H9 (cell line): ENCODE data around the gene FEM1B. TPM values are rescaled to one million over a fixed set of nuclear protein-coding genes. Genes with fewer than 3 reads are reported as not detected.
A peak's percentile ranks its signal among the peaks of the same experiment; 100 is the strongest.

Experiments used
- DNase-seq: peaks from one replicate; pipeline ENCODE4 v3.0.0-alpha.2; 2017
- H2AFZ ChIP-seq: one replicate; pipeline ENCODE4 v1.6.1; 2013; ENCODE audit warnings: mild to moderate bottlenecking, low read length, control low read depth, moderate library complexity
- H2AK5ac ChIP-seq: 2 replicates; pipeline ENCODE4 v1.6.1; 2013; ENCODE audit warnings: low read length, control low read depth, mixed read lengths; ENCODE audit not compliant: insufficient read length
- H2BK120ac ChIP-seq: one replicate; pipeline ENCODE4 v1.6.1; 2013; ENCODE audit warnings: low read depth, mild to moderate bottlenecking, low read length, control low read depth, inconsistent platforms; ENCODE audit not compliant: poor library complexity, severe bottlenecking
- H2BK12ac ChIP-seq: 2 replicates; pipeline ENCODE4 v1.6.1; 2013; ENCODE audit warnings: low read length, control low read depth, mixed read lengths, low read depth; ENCODE audit not compliant: insufficient read length
- H2BK15ac ChIP-seq: 2 replicates; pipeline ENCODE4 v1.6.1; 2013; ENCODE audit warnings: low read depth, low read length, control low read depth
- H2BK20ac ChIP-seq: one replicate; pipeline ENCODE4 v1.6.1; 2013; ENCODE audit warnings: low read depth, mild to moderate bottlenecking, low read length, control low read depth, inconsistent platforms; ENCODE audit not compliant: poor library complexity, severe bottlenecking
- H2BK5ac ChIP-seq: 2 replicates; pipeline ENCODE4 v1.6.1; 2013; ENCODE audit warnings: low read length, control low read depth, mixed read lengths; ENCODE audit not compliant: insufficient read length
- H3K14ac ChIP-seq: 2 replicates; pipeline ENCODE4 v1.6.1; 2013; ENCODE audit warnings: low read length, control low read depth; ENCODE audit not compliant: insufficient read depth
- H3K18ac ChIP-seq: 2 replicates; pipeline ENCODE4 v1.6.1; 2013; ENCODE audit warnings: low read depth, mild to moderate bottlenecking, mixed read lengths, low read length, control low read depth; ENCODE audit not compliant: insufficient read length
- H3K23ac ChIP-seq: 2 replicates; pipeline ENCODE4 v1.6.1; 2013; ENCODE audit warnings: low read length, control low read depth, mixed read lengths, low read depth; ENCODE audit not compliant: insufficient read length
- H3K23me2 ChIP-seq: 2 replicates; pipeline ENCODE4 v1.6.1; 2013; ENCODE audit warnings: low read depth, mild to moderate bottlenecking, mixed read lengths, low read length, control low read depth; ENCODE audit not compliant: insufficient read length, poor library complexity, severe bottlenecking
- H3K27ac ChIP-seq: 2 replicates; pipeline ENCODE4 v1.5.1; 2013; ENCODE audit warnings: low read length, control low read depth, mixed read lengths, low read depth; ENCODE audit not compliant: insufficient read length
- H3K27me3 ChIP-seq: 2 replicates; pipeline ENCODE4 v1.6.1; 2013; ENCODE audit warnings: low read length, control low read depth, inconsistent platforms; ENCODE audit not compliant: insufficient read depth
- H3K4ac ChIP-seq: 2 replicates; pipeline ENCODE4 v1.6.1; 2013; ENCODE audit warnings: low read depth, mild to moderate bottlenecking, control low read depth, inconsistent platforms, low read length, moderate library complexity
- H3K4me1 ChIP-seq: 2 replicates; pipeline ENCODE4 v1.6.1; 2013; ENCODE audit warnings: low read length, control low read depth, inconsistent platforms; ENCODE audit not compliant: insufficient read depth
- H3K4me2 ChIP-seq: 2 replicates; pipeline ENCODE4 v1.6.1; 2013; ENCODE audit warnings: low read length, control low read depth, mixed read lengths; ENCODE audit not compliant: insufficient read length, insufficient read depth
- H3K56ac ChIP-seq: 2 replicates; pipeline ENCODE4 v1.6.1; 2013; ENCODE audit warnings: low read depth, mild to moderate bottlenecking, mixed read lengths, low read length, control low read depth; ENCODE audit not compliant: insufficient read length
- H3K79me1 ChIP-seq: 2 replicates; pipeline ENCODE4 v1.6.1; 2013; ENCODE audit warnings: low read depth, mild to moderate bottlenecking, moderate library complexity, low read length, control low read depth, inconsistent platforms; ENCODE audit not compliant: insufficient read depth, poor library complexity, severe bottlenecking
- H3K79me2 ChIP-seq: 2 replicates; pipeline ENCODE4 v1.6.1; 2013; ENCODE audit warnings: low read length, control low read depth, inconsistent platforms; ENCODE audit not compliant: insufficient read depth
- H3K9ac ChIP-seq: 2 replicates; pipeline ENCODE4 v1.6.1; 2013; ENCODE audit warnings: low read length, control low read depth, mixed read lengths; ENCODE audit not compliant: insufficient read length; ENCODE audit errors: extremely low read depth
- H3K9me3 ChIP-seq: one replicate; pipeline ENCODE4 v1.6.1; 2013; ENCODE audit warnings: low read depth, low read length, inconsistent platforms; ENCODE audit not compliant: control insufficient read depth
- H3T11ph ChIP-seq: one replicate; pipeline ENCODE4 v1.6.1; 2013; ENCODE audit warnings: mild to moderate bottlenecking, low read length, control low read depth, inconsistent platforms
- H4K20me1 ChIP-seq: one replicate; pipeline ENCODE4 v1.6.1; 2013; ENCODE audit not compliant: control insufficient read depth, insufficient read length, insufficient read depth
- H4K5ac ChIP-seq: 2 replicates; pipeline ENCODE4 v1.6.1; 2013; ENCODE audit warnings: low read depth, mild to moderate bottlenecking, mixed read lengths, low read length, control low read depth; ENCODE audit not compliant: insufficient read length
- H4K8ac ChIP-seq: replicated peaks from 2 replicates; pipeline ENCODE4 v1.6.1; 2013; ENCODE audit warnings: low read length, control low read depth, mixed read lengths, low read depth; ENCODE audit not compliant: insufficient read length
- H4K91ac ChIP-seq: 2 replicates; pipeline ENCODE4 v1.6.1; 2013; ENCODE audit warnings: low read depth, mild to moderate bottlenecking, moderate library complexity, mixed read lengths, low read length, control low read depth; ENCODE audit not compliant: insufficient read length
- H3K27ac Mint-ChIP-seq, 3 experiments: 2 replicates in 2 of 3; 3 replicates in 1 of 3; pipeline ENCODE4 v1.8.0; 2020 to 2021; ENCODE audit warnings: mixed read lengths in 3 of 3, mild to moderate bottlenecking in 1 of 3, moderate library complexity in 1 of 3
- H3K27me3 Mint-ChIP-seq: 2 replicates; pipeline ENCODE4 v1.8.0; 2021; ENCODE audit warnings: low read depth, mild to moderate bottlenecking, moderate library complexity, mixed read lengths
- H3K36me3 Mint-ChIP-seq, 3 experiments: 2 replicates in 2 of 3; 3 replicates in 1 of 3; pipeline ENCODE4 v1.8.0; 2020 to 2021; ENCODE audit warnings: low read depth in 3 of 3, mixed read lengths in 3 of 3; ENCODE audit not compliant: insufficient read depth in 1 of 3
- H3K4me1 Mint-ChIP-seq, 2 experiments: 2 replicates each; pipeline ENCODE4 v1.8.0; 2020; ENCODE audit warnings: mixed read lengths in 2 of 2
- H3K4me3 Mint-ChIP-seq, 2 experiments: 2 replicates in 1 of 2; 3 replicates in 1 of 2; pipeline ENCODE4 v1.8.0; 2020 to 2021; ENCODE audit warnings: mild to moderate bottlenecking in 2 of 2, mixed read lengths in 2 of 2, moderate library complexity in 1 of 2
- H3K9me3 Mint-ChIP-seq, 2 experiments: 2 replicates in 1 of 2; 3 replicates in 1 of 2; pipeline ENCODE4 v1.8.0; 2020; ENCODE audit warnings: mild to moderate bottlenecking in 2 of 2, mixed read lengths in 2 of 2, moderate library complexity in 1 of 2
- WGBS: extraction: QIAGEN DNeasy Blood & Tissue Kit; methylation state at CpG from one replicate; pipeline ENCODE4 v1.1.7; 2013; ENCODE audit warnings: missing lambda C conversion rate, low lambda C conversion rate, mixed read lengths; ENCODE audit not compliant: insufficient read length; ENCODE audit errors: extremely low coverage; 5-methylcytosine and 5-hydroxymethylcytosine counted together
- total RNA-seq: library from RNA; stranded (reverse); gene quantifications from 2 replicates; pipeline ENCODE4 v1.2.1, GENCODE V29; 2021
- TF ChIP-seq, protein P1 (sequence below): fragments of 200-600 bp; sonication (generic); conservative IDR thresholded peaks from 3 replicates; pipeline ENCODE4 v1.8.0; 2021; ENCODE audit warnings: antibody characterized with exemption, mild to moderate bottlenecking

FEM1B gene
- total RNA-seq, 1 experiment from 2014 or later = 77.9 TPM

DNA sequence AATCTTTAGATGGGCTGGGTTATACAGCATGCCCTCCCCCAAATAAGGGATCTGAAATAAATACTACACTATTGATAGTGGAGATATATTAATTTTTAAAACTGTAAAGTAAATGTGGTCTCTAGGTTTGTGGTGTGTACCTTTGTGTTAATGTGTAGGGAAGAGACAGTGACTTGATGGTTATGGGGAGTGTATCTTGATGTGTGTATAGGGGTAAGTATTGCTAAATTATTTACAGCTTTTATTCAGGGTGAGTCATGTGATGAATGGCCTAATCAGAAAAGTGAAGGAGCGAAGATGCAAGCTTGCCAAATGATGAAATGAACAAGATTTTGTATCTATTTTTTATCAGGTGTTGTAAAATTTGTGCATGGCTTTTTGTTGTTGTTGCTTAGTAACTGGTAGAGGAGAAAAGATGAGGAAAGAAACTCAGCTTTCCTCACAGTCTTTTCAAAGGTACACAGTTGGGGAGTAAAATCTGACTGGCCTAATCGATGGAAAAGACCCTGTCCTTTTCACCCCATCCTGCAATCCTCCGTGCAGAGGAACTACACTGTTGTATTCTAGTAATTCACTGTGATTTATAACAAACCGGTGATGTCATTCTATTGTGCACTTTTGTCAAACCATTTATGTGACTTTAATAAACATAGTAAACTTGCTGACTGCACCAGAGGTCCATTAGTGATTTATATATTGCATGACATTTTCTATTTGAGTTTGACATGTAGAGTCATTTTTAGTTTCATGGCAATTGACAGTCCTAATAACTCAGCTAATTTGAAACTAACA lies 17.7 kb downstream of the FEM1B start:
- Histone ChIP-seq H3K9me3 (no peaks in the 10 kb centered on the region), H3K4ac (no peak overlapping the region), H3K18ac (no peak overlapping the region), H3K4me1 (no peaks in the 10 kb centered on the region), H3K14ac (no peak overlapping the region), H3K27me3 (no peaks in the 10 kb centered on the region), H4K8ac (no peak overlapping the region), H3K27ac (no peak overlapping the region), H3K79me1 (no peaks in the 10 kb centered on the region), H2AK5ac (no peak overlapping the region), H4K5ac (no peak overlapping the region), H3K79me2 (no peaks in the 10 kb centered on the region; the same call in 1 of the 2 replicates), H2BK5ac (no peak overlapping the region), H3K23me2 (no peaks in the 10 kb centered on the region), H3K23ac (no peak overlapping the region), H3T11ph (no peak overlapping the region), H2BK120ac (no peak overlapping the region), H4K91ac (no peak overlapping the region), H3K9ac (no peak overlapping the region), H2BK20ac (no peak overlapping the region), H2AFZ (no peak overlapping the region), H2BK15ac (no peak overlapping the region), H3K56ac (no peak overlapping the region), H2BK12ac (no peak overlapping the region), H3K4me2 (no peak overlapping the region), H4K20me1 (no peaks in the 10 kb centered on the region)
- Mint-ChIP-seq H3K4me1 (peaks cover 24 to 35% of the 10 kb centered on the region in 2 experiments), H3K27me3 (no peaks in the 10 kb centered on the region), H3K9me3 (no peaks in the 10 kb centered on the region), H3K27ac (peak overlapping the region in 1 of 3 experiments; percentile 6; a peak in 1 of 7 replicates), H3K36me3 (peaks cover 6 to 26% (median 19%) of the 10 kb centered on the region in 3 experiments; a peak in 6 of 7 replicates), H3K4me3 (no peak overlapping the region)
- no peak for DNase-seq
- no CpG with 5 or more reads among the region's 4 CpGs for WGBS
- TF ChIP-seq, protein P1, sequence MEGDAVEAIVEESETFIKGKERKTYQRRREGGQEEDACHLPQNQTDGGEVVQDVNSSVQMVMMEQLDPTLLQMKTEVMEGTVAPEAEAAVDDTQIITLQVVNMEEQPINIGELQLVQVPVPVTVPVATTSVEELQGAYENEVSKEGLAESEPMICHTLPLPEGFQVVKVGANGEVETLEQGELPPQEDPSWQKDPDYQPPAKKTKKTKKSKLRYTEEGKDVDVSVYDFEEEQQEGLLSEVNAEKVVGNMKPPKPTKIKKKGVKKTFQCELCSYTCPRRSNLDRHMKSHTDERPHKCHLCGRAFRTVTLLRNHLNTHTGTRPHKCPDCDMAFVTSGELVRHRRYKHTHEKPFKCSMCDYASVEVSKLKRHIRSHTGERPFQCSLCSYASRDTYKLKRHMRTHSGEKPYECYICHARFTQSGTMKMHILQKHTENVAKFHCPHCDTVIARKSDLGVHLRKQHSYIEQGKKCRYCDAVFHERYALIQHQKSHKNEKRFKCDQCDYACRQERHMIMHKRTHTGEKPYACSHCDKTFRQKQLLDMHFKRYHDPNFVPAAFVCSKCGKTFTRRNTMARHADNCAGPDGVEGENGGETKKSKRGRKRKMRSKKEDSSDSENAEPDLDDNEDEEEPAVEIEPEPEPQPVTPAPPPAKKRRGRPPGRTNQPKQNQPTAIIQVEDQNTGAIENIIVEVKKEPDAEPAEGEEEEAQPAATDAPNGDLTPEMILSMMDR = no peak
